ENCODE data around the gene PNRC1. TPM values are rescaled to one million over a fixed set of nuclear protein-coding genes. Genes with fewer than 3 reads are reported as not detected.
"Not testable (repeated sequence)": the region's sequence is repeated elsewhere in the genome, so short reads cannot be mapped to it uniquely, and the experiment has no call there.

PNRC1 gene
- polyA plus RNA-seq, 1 donor from 2014 or later = 22.2 TPM

GRCh38 chr6:89037141-89037900 is 43.2 kb upstream of the PNRC1 start:
- H3F3A ChIP-seq (ENCODE audit: insufficient read depth, low read length, poor library complexity, severe bottlenecking) = no peaks in the 10 kb centered on the region
- TF ChIP-seq TAF1 (IDR thresholded peaks at IDR 0.05; ENCODE audit: low read depth) (no peak), EZH2 (IDR thresholded peaks at IDR 0.05; ENCODE audit: borderline replicate concordance, insufficient read depth, low read length, poor library complexity, severe bottlenecking) (no peak)
- H3K9ac ChIP-seq (ENCODE audit: low read length) = no peak overlapping the region
- no peak overlapping the region for H3K4me2 ChIP-seq (ENCODE audit: low read length)
- H3K9me2 ChIP-seq (ENCODE audit: insufficient read depth, low read length) = no peaks in the 10 kb centered on the region
- no peaks in the 10 kb centered on the region for H3K36me3 ChIP-seq (ENCODE audit: insufficient read depth, low read length)
- H3K9me3 ChIP-seq (ENCODE audit: low read length) = no peaks in the 10 kb centered on the region
- no peak overlapping the region for H2AFZ ChIP-seq (ENCODE audit: low read depth, low read length)
- no peak overlapping the region for H3K4me3 ChIP-seq (ENCODE audit: low read length)
- H4K20me1 ChIP-seq (ENCODE audit: insufficient read depth) = no peaks in the 10 kb centered on the region
- H3K27me3 ChIP-seq (ENCODE audit: insufficient read depth, low read depth, low read length) = no peaks in the 10 kb centered on the region
- H3K27ac ChIP-seq (ENCODE audit: low read length) = no peak overlapping the region
- no peaks in the 10 kb centered on the region for H3K79me2 ChIP-seq (replicated peaks; ENCODE audit: insufficient read depth, low read length)

GRCh38 chr6:89037901-89038293 is 42.7 kb upstream of the PNRC1 start:
- not testable (repeated sequence) for H3K36me3 ChIP-seq (ENCODE audit: insufficient read depth, low read length); H3K27ac ChIP-seq (ENCODE audit: low read length); H3F3A ChIP-seq (ENCODE audit: insufficient read depth, low read length, poor library complexity, severe bottlenecking); H2AFZ ChIP-seq (ENCODE audit: low read depth, low read length); H3K9me3 ChIP-seq (ENCODE audit: low read length); H3K9me2 ChIP-seq (ENCODE audit: insufficient read depth, low read length); H3K79me2 ChIP-seq (replicated peaks; ENCODE audit: insufficient read depth, low read length); H3K4me2 ChIP-seq (ENCODE audit: low read length); H3K27me3 ChIP-seq (ENCODE audit: insufficient read depth, low read depth, low read length); H3K4me3 ChIP-seq (ENCODE audit: low read length); H3K9ac ChIP-seq (ENCODE audit: low read length); H4K20me1 ChIP-seq (ENCODE audit: insufficient read depth)

- Histone ChIP-seq H3K27me3 (ENCODE audit: insufficient read depth, low read depth, low read length) (no peaks in the 10 kb centered on the region), H3K9me2 (ENCODE audit: insufficient read depth, low read length) (no peaks in the 10 kb centered on the region), H3K4me3 (ENCODE audit: low read length) (no peak overlapping the region), H3K4me2 (ENCODE audit: low read length) (no peak overlapping the region), H3F3A (ENCODE audit: insufficient read depth, low read length, poor library complexity, severe bottlenecking) (no peaks in the 10 kb centered on the region), H3K79me2 (replicated peaks; ENCODE audit: insufficient read depth, low read length) (no peaks in the 10 kb centered on the region), H4K20me1 (ENCODE audit: insufficient read depth) (no peaks in the 10 kb centered on the region), H2AFZ (ENCODE audit: low read depth, low read length) (no peak overlapping the region), H3K27ac (ENCODE audit: low read length) (no peak overlapping the region), H3K9me3 (ENCODE audit: low read length) (no peaks in the 10 kb centered on the region), H3K9ac (ENCODE audit: low read length) (no peak overlapping the region), H3K36me3 (ENCODE audit: insufficient read depth, low read length) (no peaks in the 10 kb centered on the region)
- TF ChIP-seq EP300 (conservative IDR thresholded peaks at IDR 0.05; ENCODE audit: poor library complexity, severe bottlenecking) (no peak), MXI1 (conservative IDR thresholded peaks at IDR 0.05; ENCODE audit: poor library complexity, severe bottlenecking) (no peak), EZH2 (IDR thresholded peaks at IDR 0.05; ENCODE audit: borderline replicate concordance, insufficient read depth, low read length, poor library complexity, severe bottlenecking) (no peak)
These were observed 37.9 kb upstream of the PNRC1 start for GRCh38 chr6:89042664-89043063.

DNA sequence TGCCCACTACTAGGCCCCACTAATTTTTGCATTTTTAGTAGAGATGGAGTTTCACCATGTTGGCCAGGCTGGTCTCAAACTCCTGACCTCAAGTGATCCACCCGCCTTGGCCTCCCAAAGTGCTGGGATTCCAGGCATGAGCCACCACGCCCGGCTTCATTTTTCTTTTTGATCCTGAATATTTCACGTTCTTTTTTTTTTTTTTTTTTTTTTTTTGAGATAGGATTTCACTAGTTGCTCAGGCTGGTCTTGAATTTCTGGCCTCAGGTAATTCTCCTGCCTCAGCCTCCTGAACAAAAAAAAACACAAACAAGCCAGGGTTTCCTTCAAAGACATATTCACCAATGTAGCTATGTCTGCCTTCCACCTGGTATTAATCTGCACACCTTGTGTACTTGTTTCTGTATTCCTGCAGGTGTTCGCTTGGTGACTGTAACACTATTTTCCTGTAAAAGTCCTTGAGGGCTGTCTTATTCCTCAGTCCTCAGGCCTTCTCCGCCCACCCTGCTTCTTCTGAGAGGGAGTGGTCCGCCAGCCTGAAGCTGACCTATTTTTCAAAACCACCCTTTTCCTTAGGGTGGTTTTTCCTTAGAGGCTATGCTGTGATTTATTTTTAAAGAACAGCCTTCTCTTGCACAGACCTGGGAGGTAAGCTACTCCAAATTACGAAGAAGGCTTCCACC is 36.1 kb upstream of the PNRC1 start:
- Histone ChIP-seq H2AFZ (ENCODE audit: low read depth, low read length) (no peak overlapping the region), H3K9ac (ENCODE audit: low read length) (no peak overlapping the region), H3K4me3 (ENCODE audit: low read length) (no peak overlapping the region), H3K9me2 (ENCODE audit: insufficient read depth, low read length) (no peaks in the 10 kb centered on the region), H3K36me3 (ENCODE audit: insufficient read depth, low read length) (no peaks in the 10 kb centered on the region), H3K27ac (ENCODE audit: low read length) (no peak overlapping the region), H3K79me2 (replicated peaks; ENCODE audit: insufficient read depth, low read length) (no peaks in the 10 kb centered on the region), H3F3A (ENCODE audit: insufficient read depth, low read length, poor library complexity, severe bottlenecking) (no peaks in the 10 kb centered on the region), H3K9me3 (ENCODE audit: low read length) (no peaks in the 10 kb centered on the region), H3K4me2 (ENCODE audit: low read length) (no peak overlapping the region), H3K27me3 (ENCODE audit: insufficient read depth, low read depth, low read length) (no peaks in the 10 kb centered on the region), H4K20me1 (ENCODE audit: insufficient read depth) (no peaks in the 10 kb centered on the region)
- TF ChIP-seq SMC3 (conservative IDR thresholded peaks at IDR 0.05; ENCODE audit: poor library complexity) (no peak), TAF1 (IDR thresholded peaks at IDR 0.05; ENCODE audit: low read depth) (no peak), RAD21 (conservative IDR thresholded peaks at IDR 0.05) (no peak), MXI1 (conservative IDR thresholded peaks at IDR 0.05; ENCODE audit: poor library complexity, severe bottlenecking) (no peak), POLR2AphosphoS5 (IDR thresholded peaks at IDR 0.05) (no peak)
